Occipital lobe (tissue), 2 donors: ENCODE results near the gene PPP3CA. TPM values are rescaled to one million over a fixed set of nuclear protein-coding genes. Genes with fewer than 3 reads are reported as not detected.
A peak's percentile ranks its signal among the peaks of the same experiment; 100 is the strongest.

ENCODE experiments used
- DNase-seq: peaks from one replicate; lab custom pipeline; 2025; lab: John Stamatoyannopoulos, UW
- total RNA-seq: library from RNA; depleted of rRNA; stranded (reverse); fragments of >200 nt; gene quantifications from one replicate; pipeline ENCODE4 v1.2.3, GENCODE V29; 2014

The PPP3CA gene
- total RNA-seq, result 159 TPM

- DNase-seq, result no peak
These were observed at the start of gene PPP3CA for GRCh38 chr4:101347267-101347556. Gene PPP3CA, minus strand, starts transcription at chr4:101347526.

GRCh38 chr4:101393256-101393655 is 45.9 kb upstream of the PPP3CA start:
- DNase-seq, result no peak

- DNase-seq, result no peak
These were observed 23.4 kb upstream of the PPP3CA start for GRCh38 chr4:101370663-101371210.

- no peak for DNase-seq
These were observed 19.9 kb upstream of the PPP3CA start for GRCh38 chr4:101367201-101367600.

GRCh38 chr4:101366331-101366730 is 19.0 kb upstream of the PPP3CA start:
- no peak for DNase-seq

- no peak for DNase-seq
These were observed 10.4 kb upstream of the PPP3CA start for GRCh38 chr4:101357751-101358150.

- DNase-seq, result no peak
These were observed 9.6 kb upstream of the PPP3CA start for GRCh38 chr4:101356928-101357327.

- no peak for DNase-seq
These were observed 8.7 kb upstream of the PPP3CA start for GRCh38 chr4:101355767-101356702.

- no peak for DNase-seq
These were observed 7.9 kb upstream of the PPP3CA start for GRCh38 chr4:101355246-101355645.

- DNase-seq, result no peak
These were observed 2.4 kb upstream of the PPP3CA start for GRCh38 chr4:101349801-101350064.

- DNase-seq, result no peak
These were observed 1.9 kb upstream of the PPP3CA start for GRCh38 chr4:101348995-101349800.

- DNase-seq, result no peak
These were observed 1.1 kb upstream of the PPP3CA start for GRCh38 chr4:101348367-101348827.

- DNase-seq, result peak; percentile 99
These were observed 436 bp upstream of the PPP3CA start for GRCh38 chr4:101347557-101348366.

- DNase-seq, result peak; percentile 64
These were observed 717 bp downstream of the PPP3CA start for GRCh38 chr4:101346351-101347266.

GRCh38 chr4:101345596-101346350 is 1.6 kb downstream of the PPP3CA start:
- peak; percentile 33 for DNase-seq

- DNase-seq, result no peak
These were observed 2.1 kb downstream of the PPP3CA start for GRCh38 chr4:101345271-101345595.

- no peak for DNase-seq
These were observed 8.0 kb downstream of the PPP3CA start for GRCh38 chr4:101339332-101339731.

- no peak for DNase-seq
These were observed 9.6 kb downstream of the PPP3CA start for GRCh38 chr4:101337688-101338087.

GRCh38 chr4:101334963-101335572 is 12.3 kb downstream of the PPP3CA start:
- no peak for DNase-seq
